HG02610 (cell line): ENCODE data around the gene CHID1.

Source experiments
- ATAC-seq: cut with Tn5 transposase; IDR thresholded peaks from one replicate; pipeline ENCODE4 v1.9.1; 2021; ENCODE audit warnings: mild to moderate bottlenecking, moderate library complexity; ENCODE audit not compliant: unreplicated experiment

CHID1 gene

DNA sequence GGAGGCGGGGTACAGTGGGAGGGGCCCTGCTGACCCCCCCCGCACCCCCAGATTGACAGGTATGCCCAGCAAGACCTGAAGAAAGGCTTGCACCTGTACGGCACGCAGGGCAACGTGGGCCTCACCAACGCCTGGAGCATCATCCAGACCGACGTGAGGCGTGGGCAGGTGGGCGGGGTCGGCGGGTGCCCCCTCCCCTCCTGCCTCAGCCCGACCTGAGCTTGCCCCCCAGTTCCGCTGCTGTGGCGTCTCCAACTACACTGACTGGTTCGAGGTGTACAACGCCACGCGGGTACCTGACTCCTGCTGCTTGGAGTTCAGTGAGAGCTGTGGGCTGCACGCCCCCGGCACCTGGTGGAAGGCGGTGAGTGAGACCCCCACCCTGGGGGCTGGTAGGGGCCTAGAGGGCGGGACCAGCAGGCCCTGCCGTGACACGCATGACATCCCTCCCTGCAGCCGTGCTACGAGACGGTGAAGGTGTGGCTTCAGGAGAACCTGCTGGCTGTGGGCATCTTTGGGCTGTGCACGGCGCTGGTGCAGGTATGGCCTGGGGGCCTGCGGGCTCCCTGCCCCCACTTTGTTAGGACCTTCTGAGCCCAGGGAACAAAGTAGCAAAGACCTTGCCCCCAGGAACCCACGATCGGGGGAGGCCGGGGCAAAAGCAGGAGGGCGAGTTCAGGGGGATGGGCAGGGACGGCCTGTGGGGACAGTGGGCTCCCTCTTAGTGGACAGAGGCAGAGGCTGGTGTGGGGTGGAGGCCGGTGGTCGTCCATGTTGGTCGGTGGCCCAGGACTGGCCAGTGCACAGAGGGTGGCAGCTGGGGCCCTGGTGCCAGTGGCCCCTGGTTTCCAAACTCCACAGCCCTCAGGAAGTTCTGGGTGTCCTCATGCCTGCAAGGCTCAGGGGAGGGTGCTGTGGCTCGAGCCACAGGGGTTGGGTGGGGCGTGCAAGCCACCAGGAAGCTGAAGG lies 44.9 kb downstream of the CHID1 start:
- ATAC-seq, result no peak

DNA sequence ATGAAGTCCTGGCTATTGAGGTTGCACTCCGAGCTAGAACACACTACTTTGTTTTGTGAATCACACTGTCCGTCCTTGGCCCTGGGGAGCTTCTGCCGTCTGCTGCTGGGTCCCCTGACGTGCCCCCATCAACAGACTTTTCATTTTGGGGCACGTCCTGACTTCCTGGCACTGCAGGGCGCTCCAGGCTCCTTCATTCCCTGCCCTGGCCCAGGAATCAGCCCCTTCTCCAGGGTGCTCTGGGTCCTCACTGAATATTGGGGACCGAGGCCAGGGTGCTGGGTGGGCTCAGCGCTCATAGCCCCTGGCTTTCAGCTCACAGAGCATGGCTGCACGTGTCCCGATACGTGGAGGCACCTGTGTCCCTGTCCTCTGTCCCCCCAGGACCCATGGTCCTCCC lies 45.7 kb downstream of the CHID1 start:
- no peak for ATAC-seq

DNA sequence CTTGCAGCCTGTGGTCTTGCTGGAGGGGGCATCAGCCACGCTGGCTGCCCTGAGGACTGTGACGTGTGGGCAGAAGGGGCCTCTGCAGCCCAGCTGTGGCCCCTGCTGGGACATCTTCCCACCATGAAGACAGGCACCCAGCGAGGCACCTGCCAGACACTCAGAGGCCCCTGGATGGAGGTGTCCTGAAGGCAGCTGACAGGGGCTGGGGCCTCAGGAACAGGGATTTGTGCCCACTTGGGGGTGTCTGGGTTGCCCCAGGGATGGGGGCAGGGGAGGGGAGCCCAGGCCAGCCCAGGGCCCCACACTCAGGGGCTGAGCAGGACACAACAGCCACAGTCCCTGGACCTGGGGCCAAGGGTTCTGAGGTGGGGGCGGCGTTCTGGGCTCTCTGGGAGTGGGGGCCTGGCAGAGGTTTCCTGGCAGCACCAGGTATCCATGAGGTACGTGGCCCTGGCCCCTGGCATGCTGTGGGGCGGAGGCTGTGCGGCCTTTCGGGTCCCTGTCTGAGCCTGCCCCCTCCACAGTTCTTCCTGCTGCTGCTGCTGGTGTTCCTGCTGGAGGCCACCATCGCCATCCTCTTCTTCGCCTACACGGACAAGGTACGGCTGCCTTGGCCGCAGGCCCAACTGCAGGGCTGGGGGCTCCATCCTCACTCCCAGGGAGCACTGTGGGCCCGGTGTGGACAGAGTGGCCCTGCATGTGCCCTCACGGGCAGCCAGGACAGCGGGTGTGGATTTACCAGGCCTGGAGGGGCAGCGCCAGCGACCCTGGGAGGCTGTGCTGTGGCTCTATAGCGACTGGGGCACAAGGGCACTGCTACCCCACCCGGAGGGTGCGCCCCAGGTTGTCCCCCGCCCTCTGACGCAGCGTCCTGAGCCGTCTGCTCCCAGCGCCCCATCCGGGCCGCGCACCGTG lies 46.4 kb downstream of the CHID1 start:
- no peak for ATAC-seq

DNA sequence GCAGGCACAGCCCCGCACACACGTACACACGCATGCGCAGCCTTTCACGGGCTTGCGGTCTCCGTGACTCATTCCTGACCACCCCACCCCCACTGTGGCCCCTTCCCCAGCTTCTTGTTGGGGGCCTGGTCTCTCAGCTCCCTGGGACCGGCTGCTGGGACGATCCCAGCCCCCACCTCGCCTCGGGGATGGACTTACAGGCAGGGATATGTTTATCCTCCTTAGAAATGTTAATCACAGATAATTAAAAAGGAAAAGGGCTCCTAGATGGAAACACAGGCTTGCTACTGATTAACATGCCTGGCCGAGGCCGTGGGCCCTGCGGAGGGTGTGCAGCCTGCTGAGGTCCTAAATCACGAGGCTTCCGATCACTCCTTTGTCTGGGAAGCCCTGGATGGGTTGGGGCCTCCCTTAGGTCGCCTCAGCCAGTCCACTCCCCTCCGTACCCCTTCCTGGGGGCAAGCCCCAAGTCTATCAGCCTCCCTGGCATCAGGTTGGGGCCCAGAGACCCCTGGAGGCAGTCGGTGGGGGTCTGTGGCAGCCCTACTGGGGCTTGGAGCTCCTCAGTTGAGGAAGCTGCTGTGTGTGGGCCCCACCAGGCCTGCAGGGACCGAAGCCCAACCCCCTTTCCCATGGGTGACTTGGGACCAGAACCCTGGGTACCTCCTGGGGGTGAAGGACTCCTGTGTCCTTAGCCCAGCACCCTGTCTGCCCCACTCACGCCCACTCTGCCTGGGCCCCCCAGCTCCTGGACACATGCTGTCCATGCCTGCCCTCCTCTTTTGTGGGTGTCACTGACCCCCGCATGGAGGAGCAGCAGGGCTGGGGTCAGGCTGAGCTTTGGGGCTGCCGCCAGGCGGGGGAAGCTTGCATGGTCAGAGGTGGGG lies 47.3 kb downstream of the CHID1 start:
- no peak for ATAC-seq

DNA sequence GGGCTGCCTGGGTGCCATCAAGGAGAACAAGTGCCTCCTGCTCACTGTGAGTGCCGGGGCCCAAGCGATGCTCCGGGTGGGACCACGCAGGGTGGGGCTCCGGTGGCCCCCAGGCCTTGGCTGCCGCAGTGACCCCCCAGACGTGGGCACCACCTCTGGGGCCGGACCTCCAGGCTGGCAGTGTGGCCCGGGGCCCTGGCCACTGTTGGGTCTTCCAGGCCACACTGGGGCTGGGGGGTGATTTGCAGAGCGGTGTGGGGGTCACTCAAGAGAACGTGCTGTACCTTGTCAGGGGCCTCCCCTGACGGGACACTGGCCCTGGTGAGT lies 48.0 kb downstream of the CHID1 start:
- ATAC-seq, result no peak

DNA sequence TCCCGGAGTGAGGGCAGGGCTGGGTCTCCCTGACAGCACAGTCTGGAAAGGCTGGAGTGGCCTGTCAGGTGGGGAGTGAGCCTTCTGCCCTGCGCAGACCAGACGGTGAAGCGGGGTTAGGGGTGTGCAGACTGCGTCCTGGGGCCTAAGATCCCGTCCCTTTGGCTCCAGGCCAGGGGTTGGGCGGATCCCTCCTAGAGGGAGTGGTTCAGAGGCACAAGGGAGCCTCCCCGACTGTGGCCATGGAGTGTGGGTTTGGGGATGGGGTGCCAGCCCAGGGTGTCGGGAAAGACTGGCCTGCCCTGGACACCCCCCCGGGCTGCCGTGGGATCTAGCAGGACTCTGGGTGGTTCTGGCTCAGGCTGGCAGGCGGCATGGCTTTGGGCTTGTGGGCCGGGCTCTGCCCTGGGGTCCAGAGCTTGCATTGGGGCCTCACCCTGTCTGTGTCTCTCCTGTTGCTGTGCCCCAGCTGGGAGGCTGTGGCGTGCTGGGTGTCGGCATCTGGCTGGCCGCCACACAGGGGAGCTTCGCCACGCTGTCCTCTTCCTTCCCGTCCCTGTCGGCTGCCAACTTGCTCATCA lies 48.4 kb downstream of the CHID1 start:
- ATAC-seq, result no peak

DNA sequence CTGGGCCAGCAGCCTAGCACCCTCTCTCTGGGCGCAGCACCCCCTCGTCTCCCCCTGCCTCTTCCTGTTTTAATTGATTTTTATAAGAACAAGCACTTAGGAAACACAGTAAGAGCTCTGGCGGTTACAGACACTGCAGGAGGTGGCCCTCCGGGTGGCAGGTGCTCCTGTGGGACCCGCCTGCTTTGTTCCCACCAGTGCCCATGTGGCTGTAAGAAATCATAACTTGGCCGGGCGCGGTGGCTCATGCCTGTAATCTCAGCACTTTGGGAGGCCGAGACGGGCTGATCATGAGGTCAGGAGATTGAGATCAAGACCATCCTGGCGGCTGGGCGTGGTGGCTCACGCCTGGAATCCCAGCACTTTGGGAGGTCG lies 49.5 kb downstream of the CHID1 start:
- ATAC-seq, result no peak

DNA sequence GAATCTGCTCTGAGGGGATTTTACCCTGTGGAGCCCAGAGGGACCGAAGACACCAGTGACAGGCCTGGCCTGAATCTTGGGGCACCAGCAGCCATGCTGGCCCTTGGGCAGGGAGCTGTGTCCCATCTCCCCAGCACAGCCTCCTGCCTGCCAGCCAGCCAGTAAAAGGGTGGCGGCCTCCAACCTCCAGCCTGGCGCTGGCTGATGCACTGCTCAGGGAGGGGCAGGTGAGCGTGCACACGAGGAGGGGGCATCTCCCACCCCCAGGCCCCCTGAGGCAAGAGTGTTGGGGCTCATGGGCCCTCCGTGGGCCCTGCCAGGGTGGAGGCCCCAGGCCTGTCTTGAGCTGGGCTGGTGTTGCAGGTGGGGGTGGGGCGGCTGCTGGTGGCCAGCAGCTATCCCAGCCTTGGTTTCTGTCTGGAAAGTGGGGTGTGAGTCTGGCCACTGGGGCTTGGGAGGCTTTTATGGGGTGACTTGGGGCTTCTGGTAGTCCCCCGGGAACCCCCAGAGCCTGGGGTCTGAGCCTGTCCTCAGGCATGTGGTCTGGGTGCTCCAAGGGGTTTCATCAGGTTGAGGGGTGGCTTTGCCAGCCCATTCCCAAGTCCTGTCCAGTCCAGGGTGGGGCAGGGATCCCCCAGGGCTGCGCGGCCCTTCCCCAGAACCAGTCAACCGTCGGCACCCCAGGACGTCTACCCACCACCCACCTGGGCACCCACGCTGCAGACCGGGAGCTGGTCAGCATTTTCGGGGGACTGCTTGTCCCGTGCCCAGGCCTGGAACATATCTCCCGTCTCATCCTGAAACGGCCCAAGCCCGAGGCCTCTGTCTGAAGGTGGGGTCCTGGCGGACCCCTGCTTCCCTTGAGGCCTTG lies 50.1 kb downstream of the CHID1 start:
- ATAC-seq, result no peak

DNA sequence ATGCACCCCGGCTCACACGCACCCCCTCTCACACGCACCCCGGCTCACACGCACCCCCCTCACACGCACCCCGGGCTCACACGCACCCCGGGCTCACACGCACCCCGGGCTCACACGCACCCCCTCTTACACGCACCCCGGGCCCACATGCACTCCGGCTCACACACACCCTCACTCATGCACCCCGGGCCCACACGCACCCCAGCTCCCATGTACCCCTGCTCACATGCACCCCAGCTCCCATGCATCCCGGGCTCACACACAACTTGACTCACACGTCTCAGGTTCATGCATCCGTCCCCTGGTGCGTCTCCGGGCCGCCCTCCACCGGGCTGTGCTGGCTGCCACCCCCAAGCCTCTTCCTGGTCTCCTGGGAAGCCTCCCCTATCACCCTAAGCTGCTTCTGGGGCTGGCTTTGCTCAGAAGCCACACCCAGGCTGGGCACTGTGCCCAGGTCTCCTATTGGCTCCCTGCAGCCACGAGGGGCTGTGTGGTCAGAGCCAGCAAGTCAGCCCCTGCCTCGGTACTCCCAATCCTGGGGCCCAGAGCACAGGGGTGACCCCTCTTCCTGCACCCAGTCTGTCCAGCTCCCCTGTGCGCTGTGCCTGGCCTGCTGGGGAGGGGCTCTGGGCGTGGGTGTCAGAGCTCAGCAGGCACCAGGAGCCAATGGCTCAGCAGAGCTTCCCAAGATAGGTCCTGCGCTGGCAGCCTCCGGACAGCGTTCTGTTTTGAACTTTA lies 51.0 kb downstream of the CHID1 start:
- ATAC-seq, result no peak

DNA sequence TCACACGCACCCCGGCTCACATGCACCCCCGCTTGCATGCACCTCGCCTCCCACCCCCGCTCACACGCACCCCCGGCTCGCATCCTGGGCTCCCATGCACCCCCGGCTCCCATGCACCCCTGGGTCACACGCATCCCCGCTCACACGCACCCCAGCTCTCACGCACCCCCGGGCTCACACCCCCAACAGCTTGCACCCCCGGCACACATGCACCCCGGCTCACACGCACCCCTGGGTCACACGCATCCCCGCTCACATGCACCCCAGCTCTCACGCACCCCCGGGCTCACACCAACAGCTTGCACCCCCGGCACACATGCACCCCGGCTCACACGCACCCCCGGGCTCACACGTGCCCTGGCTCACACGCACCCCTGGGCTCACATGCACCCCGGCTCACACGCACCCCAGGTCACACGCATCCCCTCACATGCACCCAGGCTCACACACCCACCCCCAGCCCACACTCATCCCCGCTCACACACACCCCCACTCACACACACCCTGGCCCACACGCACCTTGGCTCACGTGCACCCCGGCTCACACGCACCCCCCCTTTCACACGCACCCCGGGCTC lies 51.8 kb downstream of the CHID1 start:
- no peak for ATAC-seq

DNA sequence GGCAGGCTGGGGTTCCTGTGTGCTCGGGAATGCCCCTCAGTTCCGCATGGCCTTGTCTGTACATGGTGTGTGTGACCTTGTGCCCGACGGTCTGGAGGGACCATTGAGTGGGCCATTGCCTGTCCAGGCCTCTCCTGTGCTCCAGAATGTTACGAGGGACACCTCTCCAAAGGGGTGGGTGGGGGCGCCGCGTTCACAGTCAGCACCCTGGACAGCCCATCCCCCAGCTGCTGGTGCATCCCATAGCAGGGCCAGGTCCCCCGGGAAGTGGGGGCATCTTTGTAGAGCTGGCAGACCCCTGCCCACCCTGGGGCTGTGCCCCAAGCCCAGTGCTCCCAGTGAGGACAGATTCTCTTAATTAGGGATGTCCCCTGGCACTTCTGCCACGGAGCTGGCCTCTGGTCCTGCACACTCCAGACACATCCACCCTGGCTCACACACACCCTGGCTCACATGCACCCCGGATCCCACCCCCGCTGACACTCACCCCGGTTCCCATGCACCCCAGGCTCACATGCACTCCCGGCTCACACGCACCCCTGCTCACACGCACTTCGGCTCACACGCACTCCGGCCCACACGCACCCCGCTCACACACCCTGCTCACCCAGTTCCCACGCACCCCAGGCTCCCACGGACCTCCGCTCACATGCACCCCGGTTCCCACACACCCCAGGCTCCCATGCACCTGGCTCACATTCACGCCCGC lies 52.4 kb downstream of the CHID1 start:
- no peak for ATAC-seq

DNA sequence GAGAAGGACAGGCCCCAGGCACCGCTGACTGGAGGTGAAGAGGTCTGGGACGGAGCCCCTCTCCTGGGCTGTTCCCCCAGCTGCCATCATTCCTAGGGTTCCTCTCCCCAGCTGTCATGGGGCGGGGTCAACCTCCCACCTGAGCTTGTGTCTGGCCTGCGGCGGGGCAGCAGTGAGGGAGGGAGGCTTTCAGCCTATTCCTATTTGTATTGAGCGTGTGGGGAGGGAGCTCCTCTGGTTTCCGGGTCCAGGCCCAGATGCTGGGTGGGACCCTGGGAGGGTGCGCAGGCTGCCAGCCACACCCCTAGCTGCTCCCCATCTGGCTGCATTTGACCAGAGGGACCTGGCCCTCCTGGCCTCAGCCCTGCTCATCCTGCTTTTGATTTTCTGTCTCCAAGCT lies 54.2 kb downstream of the CHID1 start:
- ATAC-seq, result no peak

DNA sequence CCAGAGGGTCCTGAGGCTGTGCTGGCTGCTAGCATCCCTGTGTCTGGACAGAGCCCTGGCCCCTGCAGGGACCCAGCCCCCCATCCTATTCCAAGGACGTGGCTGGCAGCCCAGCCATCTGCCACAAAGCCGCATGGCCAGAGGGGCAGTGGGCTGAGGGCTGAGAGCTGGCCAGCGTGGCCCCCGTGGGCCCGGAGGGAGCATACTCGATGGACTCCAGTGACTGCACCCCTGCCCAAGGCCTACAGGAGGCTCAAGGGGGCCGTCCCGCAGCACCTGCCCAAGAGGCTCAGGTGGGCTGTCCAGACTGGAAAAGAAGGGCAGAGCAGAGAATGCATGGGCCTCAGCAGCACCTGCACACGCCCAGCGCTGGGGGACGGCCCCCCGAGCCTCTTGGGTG lies 54.8 kb downstream of the CHID1 start:
- no peak for ATAC-seq

DNA sequence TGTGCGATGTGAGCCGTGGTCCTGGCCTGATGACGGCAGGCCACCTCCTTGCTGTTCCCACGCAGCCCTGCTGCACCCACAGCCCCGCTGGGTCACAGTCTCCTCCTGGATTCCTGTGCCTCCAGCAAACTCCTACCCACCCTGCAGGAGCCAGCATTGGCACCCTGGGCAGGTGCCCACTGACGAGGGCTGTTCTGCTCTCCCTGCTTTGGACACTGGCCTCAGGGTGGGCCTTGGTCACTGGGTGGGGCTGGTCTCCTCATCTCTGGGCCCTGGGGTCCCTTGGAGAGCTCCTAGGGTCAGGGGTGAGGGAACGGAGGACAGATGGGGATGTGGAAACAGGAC lies 55.3 kb downstream of the CHID1 start:
- no peak for ATAC-seq

DNA sequence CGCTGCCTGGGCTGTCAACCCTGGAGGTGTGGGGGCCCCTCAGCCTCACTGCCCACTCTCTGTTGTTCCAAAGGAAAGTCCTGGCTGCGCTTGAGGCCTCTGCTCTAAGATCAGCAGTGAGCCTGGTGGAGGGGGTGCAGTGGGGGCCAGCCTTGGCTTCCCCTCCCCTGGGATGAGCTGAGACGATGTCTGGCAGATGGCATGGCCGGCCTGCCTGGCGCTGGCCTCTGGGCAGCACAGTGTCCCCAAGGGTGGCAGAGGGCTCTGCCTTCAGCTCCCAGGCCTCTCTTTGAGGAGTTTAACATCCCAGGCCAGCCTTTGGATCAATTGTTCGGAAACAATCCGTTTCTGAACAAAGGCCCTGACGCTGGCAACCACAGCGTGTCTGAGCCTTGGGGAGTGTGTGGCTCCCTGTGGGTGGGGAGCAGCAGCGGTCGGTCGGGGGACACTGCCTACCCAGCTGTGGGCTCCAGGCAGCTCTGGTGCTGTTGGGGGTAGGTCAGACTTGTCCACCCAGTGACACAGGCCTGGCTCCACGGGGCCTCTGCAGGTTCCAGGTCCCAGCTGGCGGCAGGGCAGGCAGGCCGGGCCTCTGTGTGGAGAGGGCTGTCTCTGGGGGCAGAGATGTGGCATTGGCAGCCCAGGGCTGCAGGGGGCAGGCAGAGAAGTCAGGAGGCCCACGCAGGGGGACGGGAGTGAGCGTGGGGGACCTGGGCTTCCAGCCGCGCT lies 55.8 kb downstream of the CHID1 start:
- ATAC-seq, result no peak

DNA sequence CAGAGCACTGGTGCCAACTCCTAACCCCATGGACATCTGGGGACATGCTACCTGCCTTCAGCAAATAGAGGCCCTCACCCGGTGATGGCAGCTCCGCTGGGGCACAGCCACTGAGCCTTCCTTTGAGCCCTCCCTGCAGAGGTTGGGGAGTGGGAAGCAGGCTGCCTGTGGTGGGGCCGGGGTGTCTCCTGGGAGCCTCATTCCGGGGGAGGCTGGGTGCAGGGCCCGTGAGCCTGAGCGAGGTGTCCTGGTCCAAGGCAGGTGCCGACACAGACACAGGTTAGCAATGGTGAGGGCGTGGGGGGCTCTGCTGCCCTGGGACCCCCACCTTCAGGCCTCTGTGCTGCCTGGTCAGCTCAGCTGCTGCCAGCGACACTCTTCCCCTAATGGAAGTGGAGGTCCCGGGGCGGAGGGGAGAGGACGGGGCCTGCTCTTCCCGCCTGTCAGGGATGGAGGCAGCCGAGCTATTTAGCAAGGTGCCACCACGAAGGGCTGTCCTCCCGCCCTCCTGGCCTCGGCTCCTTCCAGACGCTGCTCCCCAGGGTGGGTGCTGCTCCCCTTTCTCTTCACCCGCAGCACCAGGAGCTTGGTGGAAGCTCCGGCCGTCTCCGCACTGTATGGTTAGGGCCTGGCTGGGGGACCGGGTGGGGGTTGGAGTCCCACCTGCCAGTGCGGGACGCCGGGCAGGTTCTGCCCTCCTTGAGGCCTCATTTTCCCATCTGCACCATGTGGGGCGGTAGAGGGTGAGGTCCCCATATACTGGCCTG lies 56.7 kb downstream of the CHID1 start:
- no peak for ATAC-seq

DNA sequence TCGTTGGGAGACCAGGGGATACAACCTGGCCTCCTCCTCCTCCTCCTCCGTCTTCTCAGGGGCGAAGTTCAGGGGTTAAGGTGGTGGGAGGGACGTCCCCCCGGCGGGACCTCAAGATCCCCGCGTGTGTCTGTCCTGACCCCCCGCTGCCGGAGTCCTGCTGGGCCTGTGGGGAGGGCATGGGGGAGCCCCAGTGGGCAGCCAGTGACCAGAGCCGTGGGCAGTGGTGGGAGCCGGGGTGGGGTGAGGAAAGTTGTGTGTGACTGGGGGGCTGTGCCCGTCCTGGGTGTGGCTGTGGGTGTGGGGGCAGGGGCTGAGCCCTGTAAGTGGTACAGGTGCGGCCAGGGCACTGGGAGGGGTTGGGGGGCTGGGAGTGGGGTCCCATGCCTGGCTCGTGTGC lies 57.8 kb downstream of the CHID1 start:
- no peak for ATAC-seq
